DND-41 (cell line): ENCODE results near the gene MAST4.

Source experiments
- ATAC-seq: fragments of 200-7000 bp; cut with Tn5 transposase; 3 replicates; pipeline ENCODE4 v1.9.1; 2021; ENCODE audit warnings: low read depth; ENCODE audit not compliant: insufficient read depth
- DNase-seq: peaks from one replicate; pipeline ENCODE4 v3.0.0-alpha.2; 2020
- H2AFZ ChIP-seq: 2 replicates; pipeline ENCODE4 v1.6.0; 2012; ENCODE audit warnings: low read depth, low read length
- H3K27ac ChIP-seq: 2 replicates; pipeline ENCODE4 v1.5.1; 2012; ENCODE audit warnings: low read length, inconsistent platforms
- H3K27me3 ChIP-seq: fragments of 200-600 bp; sonication (generic); 2 replicates; pipeline ENCODE4 v1.6.0; 2012; ENCODE audit warnings: low read length, mild to moderate bottlenecking, inconsistent platforms; ENCODE audit not compliant: insufficient read depth, poor library complexity
- H3K36me3 ChIP-seq: 2 replicates; pipeline ENCODE4 v1.5.1; 2012; ENCODE audit warnings: low read length, inconsistent platforms; ENCODE audit not compliant: insufficient read depth
- H3K4me1 ChIP-seq: 2 replicates; pipeline ENCODE4 v1.5.1; 2012; ENCODE audit warnings: mild to moderate bottlenecking, low read length; ENCODE audit not compliant: insufficient read depth
- H3K4me2 ChIP-seq: 2 replicates; pipeline ENCODE4 v1.6.0; 2012; ENCODE audit warnings: mild to moderate bottlenecking, moderate library complexity, low read length, inconsistent platforms; ENCODE audit not compliant: insufficient read depth
- H3K4me3 ChIP-seq, 2 experiments: fragments of 200-600 bp in 1 of 2; shearing (Covaris generic) in 1 of 2; 2 replicates each; pipeline ENCODE4 v1.5.1; 2012 to 2016; ENCODE audit warnings: inconsistent platforms in 2 of 2, low read length in 2 of 2, mild to moderate bottlenecking in 2 of 2, low read depth in 1 of 2, moderate library complexity in 1 of 2
- H3K79me2 ChIP-seq: 2 replicates; pipeline ENCODE4 v1.6.0; 2012; ENCODE audit warnings: low read length, inconsistent platforms; ENCODE audit not compliant: insufficient read depth
- H3K9ac ChIP-seq: 2 replicates; pipeline ENCODE4 v1.6.0; 2012; ENCODE audit warnings: low read depth, mild to moderate bottlenecking, inconsistent platforms, low read length, moderate library complexity
- H3K9me3 ChIP-seq: 2 replicates; pipeline ENCODE4 v1.5.1; 2012; ENCODE audit warnings: low read length, moderate library complexity, mild to moderate bottlenecking, inconsistent platforms; ENCODE audit not compliant: insufficient read depth, severe bottlenecking
- H4K20me1 ChIP-seq: 2 replicates; pipeline ENCODE4 v1.6.0; 2012; ENCODE audit warnings: low read length; ENCODE audit not compliant: insufficient read depth
- CTCF ChIP-seq: IDR thresholded peaks from 2 replicates; pipeline ENCODE4 v1.5.1; 2012; ENCODE audit warnings: borderline replicate concordance, low read length, moderate library complexity, mild to moderate bottlenecking; ENCODE audit not compliant: poor library complexity, severe bottlenecking; ENCODE audit errors: extremely low read depth
- EZH2 ChIP-seq: IDR thresholded peaks from 3 replicates; pipeline ENCODE4 v1.6.1; 2012; ENCODE audit warnings: borderline replicate concordance, low read depth, mild to moderate bottlenecking, moderate library complexity, low read length, inconsistent platforms; ENCODE audit not compliant: severe bottlenecking

The MAST4 gene

GRCh38 chr5:67015541-67016191, 419.5 kb downstream of the MAST4 start:
- Histone ChIP-seq H3K27me3 (no peaks in the 10 kb centered on the region), H3K4me2 (no peak overlapping the region), H2AFZ (no peak overlapping the region), H3K27ac (no peak overlapping the region), H4K20me1 (peaks cover 5% of the 10 kb centered on the region; the same call in 1 of the 2 replicates), H3K79me2 (no peaks in the 10 kb centered on the region), H3K9ac (no peak overlapping the region), H3K36me3 (no peaks in the 10 kb centered on the region), H3K9me3 (no peaks in the 10 kb centered on the region), H3K4me1 (no peaks in the 10 kb centered on the region), H3K4me3 (no peak overlapping the region)
- TF ChIP-seq CTCF (no peak), EZH2 (no peak)
- ATAC-seq (no peak), DNase-seq (no peak)

GRCh38 chr5:67019065-67019845, 423.1 kb downstream of the MAST4 start:
- no peaks in the 10 kb centered on the region for H3K9me3 ChIP-seq
- ATAC-seq (no peak), DNase-seq (no peak)
- no peak overlapping the region for H3K9ac ChIP-seq
- H3K79me2 ChIP-seq = no peaks in the 10 kb centered on the region
- no peaks in the 10 kb centered on the region for H3K27me3 ChIP-seq
- H4K20me1 ChIP-seq = peaks cover 3% of the 10 kb centered on the region; the same call in 1 of the 2 replicates
- no peak overlapping the region for H3K4me3 ChIP-seq
- H3K36me3 ChIP-seq = no peaks in the 10 kb centered on the region
- H3K27ac ChIP-seq = no peak overlapping the region
- H3K4me2 ChIP-seq = no peak overlapping the region
- H3K4me1 ChIP-seq = no peaks in the 10 kb centered on the region
- H2AFZ ChIP-seq = no peak overlapping the region
- no peak for TF ChIP-seq EZH2
- no peak for TF ChIP-seq CTCF

- H3K27ac ChIP-seq = no peak overlapping the region
- H4K20me1 ChIP-seq = peaks cover 3% of the 10 kb centered on the region; the same call in 1 of the 2 replicates
- no peak overlapping the region for H3K4me2 ChIP-seq
- TF ChIP-seq EZH2 = no peak
- H3K9ac ChIP-seq = no peak overlapping the region
- no peak overlapping the region for H2AFZ ChIP-seq
- H3K27me3 ChIP-seq = no peaks in the 10 kb centered on the region
- no peak for ATAC-seq
- DNase-seq = no peak
- no peaks in the 10 kb centered on the region for H3K9me3 ChIP-seq
- no peak overlapping the region for H3K4me3 ChIP-seq
- no peaks in the 10 kb centered on the region for H3K79me2 ChIP-seq
- H3K36me3 ChIP-seq = no peaks in the 10 kb centered on the region
- no peaks in the 10 kb centered on the region for H3K4me1 ChIP-seq
Observed at GRCh38 chr5:67020096-67020615, 424.0 kb downstream of the MAST4 start.

- H3K27ac ChIP-seq = no peak overlapping the region
- ATAC-seq (no peak), DNase-seq (no peak)
- no peaks in the 10 kb centered on the region for H3K4me1 ChIP-seq
- H3K4me3 ChIP-seq = no peak overlapping the region
- H2AFZ ChIP-seq = no peak overlapping the region
- H3K9me3 ChIP-seq = no peaks in the 10 kb centered on the region
- no peak overlapping the region for H3K9ac ChIP-seq
- peaks cover 3% of the 10 kb centered on the region; the same call in 1 of the 2 replicates for H4K20me1 ChIP-seq
- TF ChIP-seq EZH2 = no peak
- no peak for TF ChIP-seq CTCF
- no peaks in the 10 kb centered on the region for H3K36me3 ChIP-seq
- H3K79me2 ChIP-seq = no peaks in the 10 kb centered on the region
- H3K4me2 ChIP-seq = no peak overlapping the region
- H3K27me3 ChIP-seq = no peaks in the 10 kb centered on the region
Observed at GRCh38 chr5:67021031-67021430, 424.8 kb downstream of the MAST4 start.
